A549 (cell line): ENCODE results near the gene MAP2.

Experiments
- BHLHE40 ChIP-seq: IDR thresholded peaks from 2 replicates; pipeline ENCODE4 v1.6.1; 2012; ENCODE audit warnings: low read depth, low read length, inconsistent platforms
- CEBPB ChIP-seq, 2 experiments: fragments of >200 bp in 1 of 2; sonication (Bioruptor Twin) in 1 of 2; formaldehyde crosslinking in 1 of 2; IDR thresholded peaks; 2 replicates each; pipeline ENCODE4 v1.6.1; 2012 to 2016
- ESRRA ChIP-seq: fragments of 150-350 bp; IDR thresholded peaks from 2 replicates; pipeline ENCODE4 v1.6.1; 2014; ENCODE audit warnings: mild to moderate bottlenecking, low read length, borderline replicate concordance
- HDAC2 ChIP-seq: fragments of 200-600 bp; sonication (generic); IDR thresholded peaks from 2 replicates; pipeline ENCODE4 v1.6.1; 2016
- KDM1A ChIP-seq: fragments of 200-600 bp; sonication (generic); IDR thresholded peaks from 2 replicates; pipeline ENCODE4 v1.6.1; 2016; ENCODE audit warnings: low read depth, mild to moderate bottlenecking
- NFE2L2 ChIP-seq: fragments of 150-350 bp; conservative IDR thresholded peaks from 2 replicates; pipeline ENCODE4 v1.6.1; 2014; ENCODE audit warnings: low read length
- SMC3 ChIP-seq: fragments of >200 bp; sonication (Bioruptor Twin); formaldehyde crosslinking; IDR thresholded peaks from 3 replicates; pipeline ENCODE4 v1.6.1; 2018; ENCODE audit warnings: inconsistent platforms
- ZNF302 ChIP-seq: fragments of 250-450 bp; sonication (Bioruptor Pico); IDR thresholded peaks from 2 replicates; pipeline ENCODE4 v1.9.0; 2021; ENCODE audit warnings: inconsistent platforms, mild to moderate bottlenecking, moderate library complexity
- TF ChIP-seq, protein P1 (sequence below): IDR thresholded peaks from 2 replicates; pipeline ENCODE4 v1.6.1; 2012
- TF ChIP-seq, protein P2 (sequence below): fragments of >200 bp; sonication (Bioruptor Twin); formaldehyde crosslinking; IDR thresholded peaks from 3 replicates; pipeline ENCODE4 v1.5.1; 2016

DNA sequence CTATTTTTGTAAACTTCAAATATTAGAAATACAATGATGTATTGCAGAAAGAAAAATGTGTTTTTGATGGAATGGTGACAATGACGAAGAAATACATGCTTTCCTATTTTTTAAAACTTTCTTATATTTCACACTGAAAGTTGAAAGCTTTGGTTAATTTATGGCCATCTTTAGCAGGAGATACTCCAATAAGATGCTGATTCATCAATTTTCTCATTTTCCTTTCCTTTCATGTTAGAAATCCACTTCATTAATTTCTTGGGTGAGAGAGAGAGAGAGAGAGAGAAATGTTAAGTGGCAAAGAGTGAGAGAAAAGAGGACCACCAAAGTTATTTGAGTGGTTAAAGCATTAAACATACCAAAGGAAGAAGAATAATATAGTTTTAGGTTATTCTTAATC lies 28.6 kb upstream of the MAP2 start:
- TF ChIP-seq, protein P1, sequence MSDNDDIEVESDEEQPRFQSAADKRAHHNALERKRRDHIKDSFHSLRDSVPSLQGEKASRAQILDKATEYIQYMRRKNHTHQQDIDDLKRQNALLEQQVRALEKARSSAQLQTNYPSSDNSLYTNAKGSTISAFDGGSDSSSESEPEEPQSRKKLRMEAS: no peak
- no peak for TF ChIP-seq ESRRA
- no peak for TF ChIP-seq KDM1A
- no peak for TF ChIP-seq HDAC2
- TF ChIP-seq, protein P2, sequence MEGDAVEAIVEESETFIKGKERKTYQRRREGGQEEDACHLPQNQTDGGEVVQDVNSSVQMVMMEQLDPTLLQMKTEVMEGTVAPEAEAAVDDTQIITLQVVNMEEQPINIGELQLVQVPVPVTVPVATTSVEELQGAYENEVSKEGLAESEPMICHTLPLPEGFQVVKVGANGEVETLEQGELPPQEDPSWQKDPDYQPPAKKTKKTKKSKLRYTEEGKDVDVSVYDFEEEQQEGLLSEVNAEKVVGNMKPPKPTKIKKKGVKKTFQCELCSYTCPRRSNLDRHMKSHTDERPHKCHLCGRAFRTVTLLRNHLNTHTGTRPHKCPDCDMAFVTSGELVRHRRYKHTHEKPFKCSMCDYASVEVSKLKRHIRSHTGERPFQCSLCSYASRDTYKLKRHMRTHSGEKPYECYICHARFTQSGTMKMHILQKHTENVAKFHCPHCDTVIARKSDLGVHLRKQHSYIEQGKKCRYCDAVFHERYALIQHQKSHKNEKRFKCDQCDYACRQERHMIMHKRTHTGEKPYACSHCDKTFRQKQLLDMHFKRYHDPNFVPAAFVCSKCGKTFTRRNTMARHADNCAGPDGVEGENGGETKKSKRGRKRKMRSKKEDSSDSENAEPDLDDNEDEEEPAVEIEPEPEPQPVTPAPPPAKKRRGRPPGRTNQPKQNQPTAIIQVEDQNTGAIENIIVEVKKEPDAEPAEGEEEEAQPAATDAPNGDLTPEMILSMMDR: no peak
- no peak for TF ChIP-seq ZNF302 (CRISPR knock-in tag)
- TF ChIP-seq NFE2L2: no peak
- TF ChIP-seq CEBPB (IDR thresholded peaks at IDR 0.05): no peak
- no peak for TF ChIP-seq BHLHE40
- TF ChIP-seq SMC3: no peak
